HG03025 (cell line): Measurements from ENCODE around the gene BMPR1B.
A peak's percentile ranks its signal among the peaks of the same experiment; 100 is the strongest.
"Not testable (repeated sequence)": the region's sequence is repeated elsewhere in the genome, so short reads cannot be mapped to it uniquely, and the experiment has no call there.

Experiments used
- ATAC-seq: cut with Tn5 transposase; IDR thresholded peaks from one replicate; pipeline ENCODE4 v1.9.1; 2021; ENCODE audit warnings: mild to moderate bottlenecking, moderate library complexity; ENCODE audit not compliant: unreplicated experiment, low FRiP score

The BMPR1B gene

GRCh38 chr4:95165926-95166524, 408.3 kb downstream of the BMPR1B start:
- peak; percentile 71 for ATAC-seq

GRCh38 chr4:95167805-95168204, 410.1 kb downstream of the BMPR1B start:
- no peak for ATAC-seq

- ATAC-seq, result no peak
Measured at GRCh38 chr4:95170176-95170575, 412.4 kb downstream of the BMPR1B start.

DNA sequence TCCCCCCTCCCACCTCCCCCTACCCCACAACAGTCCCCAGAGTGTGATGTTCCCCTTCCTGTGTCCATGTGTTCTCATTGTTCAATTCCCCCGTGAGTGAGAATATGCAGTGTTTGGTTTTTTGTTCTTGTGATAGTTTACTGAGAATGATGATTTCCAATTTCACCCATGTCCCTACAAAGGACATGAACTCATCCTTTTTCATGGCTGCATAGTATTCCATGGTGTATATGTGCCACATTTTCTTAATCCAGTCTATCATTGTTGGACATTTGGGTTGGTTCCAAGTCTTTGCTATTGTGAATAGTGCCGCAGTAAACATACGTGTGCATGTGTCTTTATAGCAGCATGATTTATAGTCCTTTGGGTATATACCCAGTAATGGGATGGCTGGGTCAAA, 413.6 kb downstream of the BMPR1B start:
- not testable (repeated sequence) for ATAC-seq

DNA sequence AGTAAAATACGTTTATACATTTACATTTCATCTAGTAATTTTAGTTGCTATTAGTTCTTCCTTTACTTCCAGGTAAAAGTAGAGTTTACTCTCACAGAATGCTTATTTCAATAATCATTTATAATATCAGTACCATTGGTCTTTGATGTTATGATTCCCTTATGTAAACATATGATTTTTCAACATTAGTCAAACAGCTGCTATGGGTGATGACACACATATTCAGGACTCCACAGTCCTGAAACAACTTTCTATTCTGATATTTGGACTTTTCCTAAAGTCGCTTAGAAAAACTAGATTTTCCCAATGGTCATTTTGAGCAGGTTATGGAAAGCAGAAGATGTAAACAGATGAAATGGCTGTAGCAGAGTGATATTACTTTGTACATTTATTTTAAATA, 421.2 kb downstream of the BMPR1B start:
- no peak for ATAC-seq

DNA sequence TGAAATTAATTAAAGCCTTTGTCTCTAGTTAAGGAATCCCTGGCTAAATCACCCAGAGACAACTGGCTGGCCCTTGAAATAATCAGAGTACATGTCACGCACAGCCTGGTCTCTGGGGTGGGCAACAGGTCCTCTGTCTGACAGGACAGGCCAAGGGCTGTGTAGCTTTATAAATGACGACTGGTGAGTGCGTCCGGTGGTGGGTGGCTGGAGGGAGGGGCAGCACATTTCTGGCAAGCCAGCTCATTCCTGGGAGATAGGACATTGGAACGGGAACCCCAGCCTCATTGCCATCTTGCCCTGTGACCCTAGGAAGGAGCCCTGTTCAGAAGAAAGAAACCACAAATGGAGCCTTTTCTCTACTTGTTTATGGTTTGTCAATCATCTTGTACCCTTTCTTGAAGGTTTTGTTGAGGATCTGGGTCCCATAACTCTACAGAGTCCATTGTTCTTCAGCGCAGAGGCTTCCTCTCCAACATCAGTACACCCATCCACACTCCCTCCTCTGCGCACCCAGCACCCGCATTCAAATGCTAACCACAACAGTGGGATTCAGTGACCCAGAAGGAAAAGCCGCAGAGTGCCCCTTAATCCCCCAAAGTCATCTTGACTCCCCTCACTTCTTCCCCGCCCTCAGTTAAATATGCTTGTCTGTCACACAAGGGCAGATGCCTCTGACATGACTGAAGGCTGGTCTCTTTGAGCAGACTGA, 422.9 kb downstream of the BMPR1B start:
- ATAC-seq, result no peak

DNA sequence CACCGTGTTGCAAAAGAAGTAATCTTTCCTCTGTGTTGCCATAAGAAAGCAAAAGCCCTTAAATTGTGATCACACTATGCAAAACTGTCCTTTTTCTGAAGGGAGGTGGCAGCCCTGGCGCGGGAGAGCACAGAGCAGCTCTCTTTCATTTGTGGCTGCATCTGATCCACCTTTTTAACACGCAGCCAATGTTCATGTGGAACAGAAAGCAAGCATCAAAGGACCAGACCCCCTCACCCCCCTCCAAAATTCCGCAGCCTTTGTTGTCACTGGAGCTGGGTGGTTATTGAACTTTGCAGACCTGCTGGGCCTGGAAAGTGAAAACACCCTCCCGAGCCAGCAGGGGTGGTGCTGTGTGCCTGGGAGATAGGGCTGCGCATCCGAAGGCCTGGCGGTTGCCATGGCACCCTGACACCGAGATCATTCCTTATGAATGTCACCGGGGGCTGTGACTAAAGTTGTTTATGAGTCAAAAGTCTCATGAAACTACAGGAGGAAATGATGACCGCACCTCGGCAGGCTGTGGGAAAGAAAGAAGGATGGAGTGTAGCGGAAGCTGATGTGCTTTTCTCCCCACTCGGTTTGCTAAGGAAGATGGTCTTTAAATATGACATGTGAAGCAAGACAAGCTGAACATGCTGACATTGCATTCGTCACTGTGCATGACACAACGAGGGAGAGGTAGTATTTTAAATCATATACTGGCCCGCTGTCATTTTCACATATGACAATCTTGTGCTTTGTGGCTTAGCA, 423.7 kb downstream of the BMPR1B start:
- no peak for ATAC-seq

DNA sequence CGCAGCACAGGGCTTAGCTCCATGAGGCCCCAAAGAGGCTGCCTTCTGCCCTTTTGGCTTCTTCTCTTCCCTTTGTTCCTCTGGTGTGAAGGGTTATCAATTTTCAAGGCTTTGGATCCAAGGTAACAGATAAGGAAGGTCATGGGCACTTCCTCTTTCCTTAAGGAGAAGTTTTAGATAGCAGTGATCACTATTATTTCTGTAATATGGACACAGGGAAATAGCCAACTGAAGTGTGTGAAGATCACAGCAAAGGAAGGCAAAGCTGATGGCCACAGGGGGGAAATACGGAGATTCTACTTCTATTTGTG, 424.2 kb downstream of the BMPR1B start:
- no peak for ATAC-seq

DNA sequence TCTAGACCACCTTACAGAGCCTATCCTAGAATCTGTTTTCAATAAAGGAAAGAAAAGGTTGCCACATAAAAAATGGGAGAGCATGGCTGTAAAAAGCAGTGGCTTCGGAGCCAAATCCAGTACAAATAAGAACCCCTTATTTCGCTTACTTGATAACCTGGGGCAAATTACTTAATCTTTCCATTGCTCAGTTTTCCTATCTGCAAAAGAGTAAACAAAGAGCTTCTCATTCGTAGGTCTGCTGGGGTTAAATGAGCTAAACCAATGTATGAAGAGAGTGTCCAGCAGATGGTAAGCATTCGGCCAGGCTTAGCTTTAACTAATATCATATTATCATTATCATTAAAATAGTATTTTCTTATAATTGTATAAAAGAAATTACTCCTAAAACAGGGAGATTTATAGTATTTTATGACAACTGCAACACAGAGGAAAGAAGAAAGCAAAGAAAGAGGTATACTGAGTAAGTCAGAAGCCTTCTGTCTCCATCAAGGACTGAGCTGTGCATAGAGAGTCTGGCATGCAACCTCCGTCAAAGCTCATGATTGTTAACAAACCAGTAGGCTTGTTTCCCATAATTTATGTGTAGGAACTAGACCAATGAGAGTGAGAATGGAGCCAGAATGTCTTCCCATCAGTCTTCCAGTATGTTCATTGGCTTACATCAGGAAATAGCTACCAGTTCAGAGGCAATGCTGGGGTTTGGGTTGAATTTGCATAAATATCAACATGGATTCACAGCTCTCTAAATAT, 426.1 kb downstream of the BMPR1B start:
- ATAC-seq, result no peak

GRCh38 chr4:95186666-95187065, 428.9 kb downstream of the BMPR1B start:
- ATAC-seq, result no peak

DNA sequence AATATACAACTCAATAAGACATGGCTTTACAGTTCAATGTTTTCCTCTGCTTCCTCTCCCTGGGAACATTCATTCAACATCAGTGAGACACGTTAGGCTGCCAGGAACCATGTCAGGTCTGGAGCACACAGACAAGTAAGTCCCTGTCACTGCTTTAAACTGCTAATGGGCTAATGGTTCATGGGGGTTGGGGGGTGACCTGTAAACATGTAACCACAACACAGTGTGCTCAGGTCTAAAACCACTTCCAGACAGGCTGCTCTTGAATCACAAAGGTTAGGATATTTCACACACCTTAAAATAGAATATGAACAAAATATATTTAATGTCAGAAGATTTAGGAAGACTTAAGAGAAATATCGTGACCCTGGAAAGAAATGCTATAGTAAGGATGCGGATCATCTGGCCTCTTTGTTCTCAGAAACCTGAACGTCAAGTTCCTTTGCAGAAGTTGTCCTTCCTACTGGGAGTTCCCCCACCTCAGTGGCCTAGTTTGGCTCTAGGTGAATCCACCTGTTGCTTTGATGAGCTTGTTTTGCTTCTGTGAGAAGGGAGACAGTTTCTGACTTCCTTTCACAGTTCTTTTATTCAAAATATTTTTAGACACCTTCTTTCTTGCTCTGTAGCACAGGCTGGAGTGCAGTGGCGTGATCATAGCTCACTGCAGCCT, 431.1 kb downstream of the BMPR1B start:
- ATAC-seq, result no peak

DNA sequence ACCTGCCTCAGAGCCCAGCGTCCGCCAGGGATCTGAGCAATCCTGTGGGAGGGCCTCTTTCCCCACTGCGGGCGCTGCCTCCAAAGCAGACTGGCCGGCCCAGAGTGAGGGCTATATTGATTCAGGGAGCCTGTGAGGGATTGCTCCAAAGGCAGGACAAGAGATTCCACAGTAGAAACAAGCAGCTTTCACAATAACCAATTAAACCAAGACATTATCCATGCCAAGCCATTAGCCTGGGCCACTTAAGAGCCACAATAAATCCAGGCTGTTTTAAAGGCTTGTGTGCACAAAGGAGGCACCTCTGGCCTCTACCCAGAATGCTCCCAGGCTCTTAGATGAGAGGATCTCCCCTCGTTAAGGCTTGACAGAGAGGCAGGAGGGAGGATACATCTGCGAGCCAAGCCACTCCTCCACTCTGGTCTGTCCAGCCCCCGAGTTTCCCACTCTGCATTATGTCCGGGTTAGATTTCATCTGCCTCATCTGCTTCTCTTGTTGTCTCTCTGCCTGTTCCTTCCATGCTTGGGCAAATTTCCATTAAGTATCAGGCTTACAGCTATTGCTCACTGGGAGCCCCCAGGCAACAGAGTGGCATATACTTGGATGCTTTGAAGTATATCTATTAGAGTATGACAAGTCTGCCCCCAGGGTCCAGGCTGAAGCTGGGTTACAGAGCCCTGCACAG, 433.1 kb downstream of the BMPR1B start:
- no peak for ATAC-seq

- ATAC-seq, result no peak
Measured at GRCh38 chr4:95191537-95191936, 433.8 kb downstream of the BMPR1B start.

DNA sequence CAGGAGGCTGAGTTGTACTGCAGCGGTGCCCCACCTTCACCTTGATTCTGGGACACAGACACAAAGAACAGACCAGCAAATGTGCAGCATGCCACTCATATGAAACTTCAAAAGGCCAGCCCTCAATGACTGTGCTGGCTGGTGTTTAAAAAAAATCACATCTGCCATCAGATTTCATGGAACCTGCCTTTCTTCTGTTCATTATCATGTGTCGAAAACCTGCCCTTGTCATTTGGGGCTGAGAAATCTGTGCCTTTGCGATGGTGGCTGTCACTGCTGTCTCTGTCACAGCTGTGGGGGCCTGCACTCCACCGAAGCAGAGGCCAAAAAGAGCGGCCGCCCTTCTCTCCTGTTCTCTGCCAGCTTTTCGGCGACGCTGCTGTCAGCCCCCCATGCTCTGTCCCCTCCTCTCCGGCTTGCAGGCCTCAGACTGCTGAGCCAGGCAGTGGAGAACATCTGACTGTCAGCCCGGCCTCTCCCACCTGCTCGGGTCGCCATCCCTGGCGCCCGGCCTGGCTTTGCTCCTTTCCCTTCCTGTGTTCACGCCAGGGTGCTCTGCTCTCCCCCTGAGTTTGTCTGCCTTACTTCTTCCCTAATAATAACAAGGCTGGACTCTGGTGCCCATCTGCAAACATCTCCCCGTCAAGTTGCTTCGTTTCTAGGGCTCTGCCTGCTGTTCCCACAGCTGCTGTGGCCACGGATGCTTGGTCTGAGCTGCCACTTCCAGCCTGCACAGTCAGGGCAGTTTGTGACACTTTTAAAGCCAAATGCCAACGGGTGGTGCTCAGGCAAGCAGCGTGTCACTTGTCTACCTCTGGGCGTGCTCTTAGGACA, 435.9 kb downstream of the BMPR1B start:
- ATAC-seq, result no peak

DNA sequence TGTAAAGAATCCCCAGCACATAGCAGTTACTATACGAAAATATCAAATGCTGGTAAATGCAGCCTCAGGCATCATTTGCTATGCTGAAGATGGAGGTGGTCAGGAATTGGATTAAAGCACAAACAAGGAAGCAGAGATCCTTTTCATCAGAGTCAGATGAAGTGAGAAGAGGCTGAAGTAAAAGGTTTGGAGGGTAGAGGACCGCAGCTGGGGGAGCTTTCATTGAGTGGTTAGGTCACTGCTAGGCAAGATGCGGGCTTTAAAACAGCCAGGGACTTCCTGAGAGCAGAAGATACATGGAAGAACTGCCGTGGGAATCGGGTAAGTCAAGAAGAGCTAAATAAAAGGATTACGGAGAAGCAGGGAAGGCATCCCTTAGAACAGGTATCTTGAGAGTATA, 439.6 kb downstream of the BMPR1B start:
- no peak for ATAC-seq

DNA sequence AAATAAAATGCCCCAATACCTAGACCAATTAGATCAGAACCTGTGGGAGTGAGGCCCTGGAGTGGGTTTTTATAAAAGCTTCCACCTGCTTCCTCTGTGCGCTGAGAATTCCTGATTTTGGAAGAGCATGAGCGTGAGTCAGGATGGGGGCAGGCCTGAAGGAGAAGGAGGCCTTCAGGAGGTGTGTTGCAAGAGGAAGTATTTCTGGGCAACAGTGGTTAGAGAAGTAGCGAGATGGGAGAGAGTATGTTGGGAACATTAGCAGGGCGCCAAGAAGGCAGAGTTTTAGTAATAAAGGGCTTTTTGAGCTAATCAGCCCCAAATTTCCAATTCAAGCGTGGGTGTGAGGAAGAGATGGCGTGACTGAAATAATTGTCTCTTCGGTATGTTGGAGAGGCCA, 441.2 kb downstream of the BMPR1B start:
- no peak for ATAC-seq

GRCh38 chr4:95204267-95204844, 446.6 kb downstream of the BMPR1B start:
- no peak for ATAC-seq

DNA sequence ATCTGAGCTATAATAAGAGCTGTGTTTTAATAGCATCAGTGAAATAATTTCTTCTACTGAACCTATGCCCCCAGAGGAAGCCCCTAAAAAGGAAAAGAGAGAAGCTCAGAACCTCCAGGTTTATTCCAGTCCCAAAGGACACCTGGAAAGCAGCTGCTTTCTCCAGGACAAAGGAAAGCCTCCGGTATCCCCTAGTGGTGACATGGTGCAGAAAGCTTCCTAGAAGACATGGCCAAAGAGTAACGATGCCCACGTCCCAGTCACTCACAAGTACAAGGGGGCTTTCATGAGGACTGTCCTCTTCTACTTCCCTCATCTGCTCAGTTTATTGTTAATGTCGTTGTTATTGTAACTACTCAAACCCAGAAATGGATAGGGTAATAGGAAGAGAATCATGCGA, 447.1 kb downstream of the BMPR1B start:
- no peak for ATAC-seq
